Lower leg skin (tissue), 3 donors: ENCODE results near the gene SESN2.

Experiments used
- POLR2A ChIP-seq, 2 donors: fragments of 450-650 bp; IDR thresholded peaks; one replicate each; pipeline ENCODE4 v1.6.1; 2016 to 2017; ENCODE audit warnings: antibody characterized with exemption in 2 of 2, mild to moderate bottlenecking in 1 of 2, moderate library complexity in 1 of 2
- TF ChIP-seq, protein P1 (sequence below), 3 donors: fragments of 450-650 bp; IDR thresholded peaks; one replicate each; pipeline ENCODE4 v1.5.1; 2016; ENCODE audit warnings: antibody characterized with exemption in 3 of 3, mild to moderate bottlenecking in 3 of 3, moderate library complexity in 2 of 3

DNA sequence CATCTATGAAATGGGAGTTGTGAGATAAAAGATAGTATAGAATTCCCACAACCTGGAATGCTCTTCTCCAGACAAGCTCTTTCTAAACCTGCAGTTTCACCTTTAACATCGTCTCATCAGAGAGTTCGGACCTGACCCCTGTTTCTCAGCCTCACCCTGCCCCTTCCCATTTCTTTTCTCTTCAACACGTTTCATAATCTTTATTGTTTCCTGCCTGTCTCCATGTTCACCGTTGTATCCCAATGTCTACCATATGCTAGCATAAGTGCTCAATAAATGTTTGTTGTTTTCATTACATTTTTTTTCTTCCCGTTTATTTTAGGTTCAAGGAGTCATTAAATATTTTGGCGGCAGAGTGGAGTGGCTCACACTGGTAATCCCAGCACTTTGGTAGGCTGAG, 32.4 kb downstream of the SESN2 start:
- TF ChIP-seq, protein P1, sequence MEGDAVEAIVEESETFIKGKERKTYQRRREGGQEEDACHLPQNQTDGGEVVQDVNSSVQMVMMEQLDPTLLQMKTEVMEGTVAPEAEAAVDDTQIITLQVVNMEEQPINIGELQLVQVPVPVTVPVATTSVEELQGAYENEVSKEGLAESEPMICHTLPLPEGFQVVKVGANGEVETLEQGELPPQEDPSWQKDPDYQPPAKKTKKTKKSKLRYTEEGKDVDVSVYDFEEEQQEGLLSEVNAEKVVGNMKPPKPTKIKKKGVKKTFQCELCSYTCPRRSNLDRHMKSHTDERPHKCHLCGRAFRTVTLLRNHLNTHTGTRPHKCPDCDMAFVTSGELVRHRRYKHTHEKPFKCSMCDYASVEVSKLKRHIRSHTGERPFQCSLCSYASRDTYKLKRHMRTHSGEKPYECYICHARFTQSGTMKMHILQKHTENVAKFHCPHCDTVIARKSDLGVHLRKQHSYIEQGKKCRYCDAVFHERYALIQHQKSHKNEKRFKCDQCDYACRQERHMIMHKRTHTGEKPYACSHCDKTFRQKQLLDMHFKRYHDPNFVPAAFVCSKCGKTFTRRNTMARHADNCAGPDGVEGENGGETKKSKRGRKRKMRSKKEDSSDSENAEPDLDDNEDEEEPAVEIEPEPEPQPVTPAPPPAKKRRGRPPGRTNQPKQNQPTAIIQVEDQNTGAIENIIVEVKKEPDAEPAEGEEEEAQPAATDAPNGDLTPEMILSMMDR (IDR thresholded peaks at IDR 0.05), result no peak
- no peak for TF ChIP-seq POLR2A (IDR thresholded peaks at IDR 0.05)
